Fibroblast of lung (primary cell): ENCODE measurements around the gene AK9. TPM values are rescaled to one million over a fixed set of nuclear protein-coding genes. Genes with fewer than 3 reads are reported as not detected.
A peak's percentile ranks its signal among the peaks of the same experiment; 100 is the strongest.

Source experiments
- DNase-seq, 2 donors: peaks; one replicate each; pipeline versions ENCODE4 v3.0.0 to v3.0.0-alpha.2; 2010; ENCODE audit warnings: low read depth in 2 of 2
- H2AFZ ChIP-seq: 2 replicates; pipeline ENCODE4 v1.5.1; 2012; ENCODE audit warnings: low read length, control low read depth, inconsistent platforms
- H3K27ac ChIP-seq: 2 replicates; pipeline ENCODE4 v1.5.1; 2011; ENCODE audit warnings: low read length, control low read depth; ENCODE audit not compliant: insufficient read depth
- H3K27me3 ChIP-seq: 2 replicates; pipeline ENCODE4 v1.5.1; 2011; ENCODE audit warnings: mild to moderate bottlenecking, low read length; ENCODE audit not compliant: control insufficient read depth, insufficient read depth
- H3K36me3 ChIP-seq: 2 replicates; pipeline ENCODE4 v1.5.1; 2011; ENCODE audit warnings: low read length; ENCODE audit not compliant: control insufficient read depth, insufficient read depth
- H3K4me1 ChIP-seq: 2 replicates; pipeline ENCODE4 v1.5.1; 2011; ENCODE audit warnings: low read length; ENCODE audit not compliant: control insufficient read depth, insufficient read depth; ENCODE audit errors: extremely low read depth
- H3K4me2 ChIP-seq: 2 replicates; pipeline ENCODE4 v1.5.1; 2011; ENCODE audit warnings: low read length, control low read depth; ENCODE audit not compliant: insufficient read depth; ENCODE audit errors: extremely low read depth
- H3K4me3 ChIP-seq, 4 experiments: fragments of 200-600 bp in 1 of 4; sonication (generic) in 1 of 4; replicated peaks in 1 of 4; 2 replicates each; pipeline ENCODE4 v1.5.1; 2011 to 2016; ENCODE audit warnings: low read length in 4 of 4, low read depth in 3 of 4, mild to moderate bottlenecking in 3 of 4, control low read depth in 2 of 4, inconsistent platforms in 1 of 4, mixed read lengths in 1 of 4; ENCODE audit not compliant: insufficient read depth in 1 of 4; ENCODE audit errors: control extremely low read depth in 1 of 4
- H3K79me2 ChIP-seq: 2 replicates; pipeline ENCODE4 v1.5.1; 2012; ENCODE audit warnings: mild to moderate bottlenecking, low read length, inconsistent platforms; ENCODE audit not compliant: control insufficient read depth, insufficient read depth
- H3K9ac ChIP-seq: 2 replicates; pipeline ENCODE4 v1.5.1; 2011; ENCODE audit warnings: mild to moderate bottlenecking, low read length, control low read depth; ENCODE audit not compliant: insufficient read depth
- H3K9me3 ChIP-seq: 2 replicates; pipeline ENCODE4 v1.5.1; 2012; ENCODE audit warnings: low read depth, low read length; ENCODE audit not compliant: control insufficient read depth, insufficient read depth
- H4K20me1 ChIP-seq: 2 replicates; pipeline ENCODE4 v1.5.1; 2011; ENCODE audit warnings: low read length; ENCODE audit not compliant: control insufficient read depth, insufficient read depth; ENCODE audit errors: extremely low read depth
- EZH2 ChIP-seq: IDR thresholded peaks from 2 replicates; pipeline ENCODE4 v1.5.1; 2012; ENCODE audit warnings: low read length, control low read depth, mild to moderate bottlenecking; ENCODE audit errors: missing control alignments
- polyA plus RNA-seq, 2 donors: library from polyadenylated mRNA; depleted of rRNA in 1 of 2; stranded (reverse) in 1 of 2; unstranded in 1 of 2; fragments of >200 nt; gene quantifications; 2 replicates each; pipeline ENCODE4 v1.2.1, GENCODE V29; 2011 to 2012; ENCODE audit warnings: missing spikeins in 1 of 2
- total RNA-seq: library from RNA; depleted of rRNA; stranded (reverse); fragments of >200 nt; gene quantifications from 2 replicates; pipeline ENCODE4 v1.2.1, GENCODE V29; 2014
- TF ChIP-seq, protein P1 (sequence below), 2 donors: IDR thresholded peaks in 1 of 2; conservative IDR thresholded peaks in 1 of 2; 1 replicate in 1 of 2; 2 replicates in 1 of 2; pipeline ENCODE4 v1.5.1; 2011 to 2012; ENCODE audit warnings: low read length in 2 of 2, control low read depth in 1 of 2, inconsistent platforms in 1 of 2, low read depth in 1 of 2, mild to moderate bottlenecking in 1 of 2

Gene AK9
- total and polyA plus RNA-seq, 2 donors (not counting 1 experiment from before 2014, with no cell fraction given) = 4.5 to 10.4 TPM

DNA sequence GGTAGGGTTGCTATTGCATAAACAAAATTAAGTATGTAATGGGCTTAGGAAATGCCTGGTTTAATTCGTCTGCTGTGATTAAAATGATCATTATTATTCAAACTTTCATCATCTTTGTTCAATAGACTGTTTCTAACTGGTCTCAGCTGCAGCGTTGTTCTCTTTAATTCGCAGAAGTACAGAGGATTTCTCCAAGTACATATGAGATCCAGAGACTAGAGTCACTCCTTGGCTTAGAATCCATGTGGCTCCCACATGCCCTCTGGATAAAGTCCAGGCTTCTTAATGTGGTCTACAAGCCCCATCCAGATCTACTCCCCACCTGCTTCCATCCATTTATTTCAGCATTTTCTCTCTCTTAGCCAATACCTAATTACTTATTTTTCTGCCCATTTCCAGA is 206.9 kb downstream of the AK9 start:
- peak in 1 of 2 donors; percentile 25 for DNase-seq
- Histone ChIP-seq H3K4me1 (peaks cover 4% of the 10 kb centered on the region), H3K4me2 (no peak overlapping the region), H3K36me3 (peaks cover 1% of the 10 kb centered on the region), H3K27me3 (no peaks in the 10 kb centered on the region), H3K9ac (no peak overlapping the region), H2AFZ (peak overlapping the region; percentile 71), H4K20me1 (no peaks in the 10 kb centered on the region), H3K9me3 (no peaks in the 10 kb centered on the region), H3K27ac (no peak overlapping the region), H3K79me2 (peaks cover 13% of the 10 kb centered on the region), H3K4me3 (peak overlapping the region in 2 of 4 experiments; percentile 61 to 65)
- TF ChIP-seq EZH2 = no peak
- TF ChIP-seq, protein P1, sequence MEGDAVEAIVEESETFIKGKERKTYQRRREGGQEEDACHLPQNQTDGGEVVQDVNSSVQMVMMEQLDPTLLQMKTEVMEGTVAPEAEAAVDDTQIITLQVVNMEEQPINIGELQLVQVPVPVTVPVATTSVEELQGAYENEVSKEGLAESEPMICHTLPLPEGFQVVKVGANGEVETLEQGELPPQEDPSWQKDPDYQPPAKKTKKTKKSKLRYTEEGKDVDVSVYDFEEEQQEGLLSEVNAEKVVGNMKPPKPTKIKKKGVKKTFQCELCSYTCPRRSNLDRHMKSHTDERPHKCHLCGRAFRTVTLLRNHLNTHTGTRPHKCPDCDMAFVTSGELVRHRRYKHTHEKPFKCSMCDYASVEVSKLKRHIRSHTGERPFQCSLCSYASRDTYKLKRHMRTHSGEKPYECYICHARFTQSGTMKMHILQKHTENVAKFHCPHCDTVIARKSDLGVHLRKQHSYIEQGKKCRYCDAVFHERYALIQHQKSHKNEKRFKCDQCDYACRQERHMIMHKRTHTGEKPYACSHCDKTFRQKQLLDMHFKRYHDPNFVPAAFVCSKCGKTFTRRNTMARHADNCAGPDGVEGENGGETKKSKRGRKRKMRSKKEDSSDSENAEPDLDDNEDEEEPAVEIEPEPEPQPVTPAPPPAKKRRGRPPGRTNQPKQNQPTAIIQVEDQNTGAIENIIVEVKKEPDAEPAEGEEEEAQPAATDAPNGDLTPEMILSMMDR (conservative IDR thresholded peaks at IDR 0.05 in 1 of 2, IDR thresholded peaks at IDR 0.05 in 1 of 2; ENCODE audit: low read depth in 1 of 2, low read length in 2 of 2) = no peak

DNA sequence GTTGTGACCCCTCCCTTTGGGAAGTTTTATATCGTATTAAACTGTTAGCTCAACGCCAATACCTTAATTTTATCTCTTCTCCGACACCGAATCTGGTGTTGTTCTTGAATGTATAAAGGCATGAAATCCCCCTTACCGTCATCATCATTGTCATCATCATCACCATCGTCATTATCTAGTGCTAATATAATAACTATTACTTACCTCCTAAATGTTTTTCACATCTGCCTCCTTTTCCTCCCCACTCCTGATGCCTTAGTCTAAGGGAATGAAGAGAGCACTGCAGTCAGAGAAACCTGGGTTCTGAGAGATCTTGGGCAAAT is 207.3 kb downstream of the AK9 start:
- Histone ChIP-seq H3K4me2 (peak overlapping the region; percentile 79), H3K4me3 (peak overlapping the region; percentile 24 to 65 (median 52)), H3K27me3 (no peaks in the 10 kb centered on the region), H3K4me1 (peaks cover 6% of the 10 kb centered on the region), H2AFZ (peak overlapping the region; percentile 71), H3K79me2 (peaks cover 15% of the 10 kb centered on the region), H3K9ac (no peak overlapping the region), H4K20me1 (no peaks in the 10 kb centered on the region), H3K9me3 (no peaks in the 10 kb centered on the region), H3K27ac (no peak overlapping the region), H3K36me3 (peaks cover 1% of the 10 kb centered on the region)
- no peak for TF ChIP-seq EZH2
- peak in 1 of 2 donors; percentile 11 for DNase-seq

DNA sequence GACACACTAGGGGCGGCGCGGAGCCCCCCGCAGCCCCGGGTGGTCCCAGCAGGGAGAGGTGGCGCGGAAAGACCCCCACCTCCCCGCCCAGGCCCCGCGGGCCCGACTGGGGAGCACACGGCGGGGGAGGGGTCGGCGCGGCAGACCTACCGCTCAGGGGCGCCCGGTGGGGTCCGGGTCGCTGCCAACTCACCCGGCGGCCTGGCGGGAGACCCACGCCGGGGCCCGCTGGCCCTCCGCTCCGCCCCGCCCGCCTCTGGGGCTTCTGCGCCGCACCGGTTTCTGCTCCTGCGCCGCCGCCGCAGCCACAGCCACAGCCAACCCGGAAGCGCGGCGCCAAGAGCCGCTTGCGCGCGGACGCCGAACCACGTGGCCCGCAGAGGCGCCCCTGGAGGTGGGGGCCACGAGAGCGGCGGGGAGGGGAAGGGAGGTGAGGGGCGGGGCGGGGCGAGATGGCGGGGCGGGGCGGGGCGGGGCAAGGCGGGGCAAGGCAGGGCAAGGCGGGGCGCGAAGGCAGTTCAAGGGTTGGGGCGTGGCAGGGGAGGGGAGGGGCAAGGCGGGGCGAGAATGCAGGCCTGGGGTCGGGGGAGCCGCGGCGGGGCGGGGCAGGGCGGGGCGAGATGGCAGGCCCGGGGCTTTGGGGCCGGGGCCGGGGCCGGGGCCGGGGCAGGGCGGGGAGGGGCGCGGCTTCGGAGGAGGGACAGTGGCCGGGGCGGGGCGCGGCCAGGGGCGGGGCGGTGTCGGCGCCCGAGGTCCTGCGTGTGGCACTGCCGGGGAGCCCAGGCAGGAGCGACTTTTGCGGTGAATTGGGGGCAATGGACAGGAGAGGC is 207.9 kb downstream of the AK9 start, which contains the start of gene ZBTB24:
TSS of gene ZBTB24 (minus strand) at position 315 of the 830 bp plus-strand sequence. CDS start 1,193 bp downstream, outside the sequence.
- peak within 1 kb of the TSS; percentile 77 for H2AFZ ChIP-seq
- peak; percentile 82 to 87 for DNase-seq
- peak within 1 kb of the TSS; percentile 76 to 99 (median 88) for H3K4me3 ChIP-seq
- peaks cover 8% of the 10 kb centered on the region for H3K4me1 ChIP-seq
- H3K9ac ChIP-seq = peak within 1 kb of the TSS; percentile 75
- H3K9me3 ChIP-seq = no peaks in the 10 kb centered on the region
- H4K20me1 ChIP-seq = no peaks in the 10 kb centered on the region
- TF ChIP-seq, protein P1 (conservative IDR thresholded peaks at IDR 0.05 in 1 of 2, IDR thresholded peaks at IDR 0.05 in 1 of 2; ENCODE audit: low read depth in 1 of 2, low read length in 2 of 2) = no peak
- TF ChIP-seq EZH2 = no peak
- peak within 1 kb of the TSS; percentile 64 for H3K27ac ChIP-seq
- H3K4me2 ChIP-seq = peak within 1 kb of the TSS; percentile 84
- peaks cover 19% of the 10 kb centered on the region for H3K79me2 ChIP-seq
- H3K27me3 ChIP-seq = no peaks in the 10 kb centered on the region
- peaks cover 1% of the 10 kb centered on the region for H3K36me3 ChIP-seq
